GM23338 (cell line): Measurements from ENCODE around the gene ARMC5.

Experiments
- CREB1 ChIP-seq: fragments of 250-450 bp; sonication (Bioruptor Pico); IDR thresholded peaks from 2 replicates; pipeline ENCODE4 v1.5.0; 2020; ENCODE audit warnings: low read depth, mild to moderate bottlenecking, moderate library complexity
- CTCF ChIP-seq, 2 experiments: fragments of 200-600 bp in 1 of 2; sonication (generic) in 1 of 2; conservative IDR thresholded peaks; 2 replicates each; pipeline versions ENCODE4 v1.5.1 to v1.6.1; 2016 to 2017; ENCODE audit warnings: antibody characterized with exemption in 2 of 2, low read depth in 2 of 2, mild to moderate bottlenecking in 2 of 2, moderate library complexity in 1 of 2
- EZH2 ChIP-seq: fragments of 200-600 bp; sonication (generic); IDR thresholded peaks from one replicate; pipeline ENCODE4 v1.8.0; 2017; ENCODE audit warnings: antibody characterized with exemption, mild to moderate bottlenecking, low read depth; ENCODE audit not compliant: unreplicated experiment
- JUNB ChIP-seq: IDR thresholded peaks from one replicate; pipeline ENCODE4 v1.6.1; 2016; ENCODE audit warnings: antibody characterized with exemption; ENCODE audit not compliant: unreplicated experiment
- POLR2AphosphoS5 ChIP-seq: IDR thresholded peaks from 2 replicates; pipeline ENCODE4 v1.6.1; 2016; ENCODE audit warnings: antibody characterized with exemption, low read depth
- REST ChIP-seq: IDR thresholded peaks from one replicate; pipeline ENCODE4 v1.6.1; 2018; ENCODE audit warnings: antibody characterized with exemption; ENCODE audit not compliant: unreplicated experiment
- STAT1 ChIP-seq: IDR thresholded peaks from one replicate; pipeline ENCODE4 v1.6.1; 2016; ENCODE audit warnings: antibody characterized with exemption; ENCODE audit not compliant: unreplicated experiment

GRCh38 chr16:31456988-31457360 is 2.3 kb upstream of the ARMC5 start:
- TF ChIP-seq CTCF (conservative IDR thresholded peaks at IDR 0.05; ENCODE audit: low read depth in 2 of 2) (no peak), EZH2 (no peak), JUNB (no peak), REST (no peak), CREB1 (CRISPR knock-in tag) (no peak), POLR2AphosphoS5 (no peak), STAT1 (no peak)
